Measurements from ENCODE around the gene PSMB2.

PSMB2 gene

DNA sequence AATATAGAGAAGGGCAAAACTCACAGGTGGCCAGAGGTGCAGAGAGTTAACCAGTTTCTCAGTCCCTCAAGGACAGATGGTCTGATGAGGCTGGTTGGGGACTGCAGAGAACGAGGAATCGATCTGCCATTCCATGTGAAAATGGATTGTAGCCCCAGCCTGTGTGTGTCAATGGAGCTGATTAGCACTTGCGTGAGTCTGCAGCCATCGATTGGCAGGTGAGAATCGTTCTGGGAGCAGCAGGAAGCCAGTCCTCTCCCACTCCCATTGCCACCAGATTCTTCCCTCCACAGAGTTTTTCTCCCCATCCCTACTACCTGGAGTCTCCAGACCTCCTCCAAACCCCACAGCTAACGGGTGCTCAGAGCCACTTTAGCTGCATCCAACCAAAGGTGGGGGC is 18.3 kb upstream of the PSMB2 start:
- no peak overlapping the region for H3K4me3 ChIP-seq (ENCODE audit: low read depth, low read length)

DNA sequence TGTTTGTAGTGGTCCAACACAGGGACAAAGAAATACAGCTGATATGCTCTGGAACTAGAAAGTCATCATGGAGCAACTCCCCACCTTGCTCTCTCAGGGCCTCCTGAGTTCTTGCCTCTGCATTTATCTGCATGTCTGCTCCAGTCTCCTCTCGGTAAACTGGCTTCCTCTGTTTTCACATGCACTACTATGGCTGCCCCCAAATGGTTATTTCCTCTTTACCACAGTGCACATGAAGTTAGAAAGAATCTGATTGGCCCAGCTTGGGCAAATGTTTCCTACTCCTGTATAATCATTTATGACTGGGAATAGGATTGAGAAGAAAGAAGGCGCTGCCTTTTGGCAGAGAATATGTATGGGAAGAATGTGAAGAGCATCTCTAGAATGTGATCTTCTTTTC is 16.5 kb upstream of the PSMB2 start:
- H3K4me3 ChIP-seq (ENCODE audit: low read depth, low read length) = no peak overlapping the region
- TF ChIP-seq, protein P1, sequence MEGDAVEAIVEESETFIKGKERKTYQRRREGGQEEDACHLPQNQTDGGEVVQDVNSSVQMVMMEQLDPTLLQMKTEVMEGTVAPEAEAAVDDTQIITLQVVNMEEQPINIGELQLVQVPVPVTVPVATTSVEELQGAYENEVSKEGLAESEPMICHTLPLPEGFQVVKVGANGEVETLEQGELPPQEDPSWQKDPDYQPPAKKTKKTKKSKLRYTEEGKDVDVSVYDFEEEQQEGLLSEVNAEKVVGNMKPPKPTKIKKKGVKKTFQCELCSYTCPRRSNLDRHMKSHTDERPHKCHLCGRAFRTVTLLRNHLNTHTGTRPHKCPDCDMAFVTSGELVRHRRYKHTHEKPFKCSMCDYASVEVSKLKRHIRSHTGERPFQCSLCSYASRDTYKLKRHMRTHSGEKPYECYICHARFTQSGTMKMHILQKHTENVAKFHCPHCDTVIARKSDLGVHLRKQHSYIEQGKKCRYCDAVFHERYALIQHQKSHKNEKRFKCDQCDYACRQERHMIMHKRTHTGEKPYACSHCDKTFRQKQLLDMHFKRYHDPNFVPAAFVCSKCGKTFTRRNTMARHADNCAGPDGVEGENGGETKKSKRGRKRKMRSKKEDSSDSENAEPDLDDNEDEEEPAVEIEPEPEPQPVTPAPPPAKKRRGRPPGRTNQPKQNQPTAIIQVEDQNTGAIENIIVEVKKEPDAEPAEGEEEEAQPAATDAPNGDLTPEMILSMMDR (IDR thresholded peaks at IDR 0.05; ENCODE audit: low read depth, low read length) = no peak

More for the DNA sequence above, 18.3 kb upstream of the PSMB2 start:
- TF ChIP-seq, protein P1 (IDR thresholded peaks at IDR 0.05; ENCODE audit: low read depth, low read length) = no peak

DNA sequence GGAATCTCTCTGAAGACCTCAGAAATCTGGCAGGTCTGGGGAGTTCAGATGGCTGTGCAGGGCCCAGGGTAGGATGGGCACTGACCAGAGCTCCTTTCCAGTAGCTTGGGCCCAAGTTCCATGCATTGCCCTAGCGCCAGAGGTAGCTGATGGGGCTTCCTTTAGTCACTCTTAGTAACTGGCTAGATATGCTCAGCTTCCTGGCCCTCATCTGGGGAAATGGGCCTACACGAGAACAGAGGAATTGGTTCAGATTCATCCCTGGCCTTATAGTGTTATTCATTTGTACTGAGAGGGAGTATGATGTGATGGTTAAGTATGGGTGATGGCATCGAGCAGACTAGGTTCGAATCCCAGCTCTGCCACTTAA is 15.5 kb upstream of the PSMB2 start:
- TF ChIP-seq, protein P1 (IDR thresholded peaks at IDR 0.05; ENCODE audit: low read depth, low read length) = no peak
- no peak overlapping the region for H3K4me3 ChIP-seq (ENCODE audit: low read depth, low read length)

DNA sequence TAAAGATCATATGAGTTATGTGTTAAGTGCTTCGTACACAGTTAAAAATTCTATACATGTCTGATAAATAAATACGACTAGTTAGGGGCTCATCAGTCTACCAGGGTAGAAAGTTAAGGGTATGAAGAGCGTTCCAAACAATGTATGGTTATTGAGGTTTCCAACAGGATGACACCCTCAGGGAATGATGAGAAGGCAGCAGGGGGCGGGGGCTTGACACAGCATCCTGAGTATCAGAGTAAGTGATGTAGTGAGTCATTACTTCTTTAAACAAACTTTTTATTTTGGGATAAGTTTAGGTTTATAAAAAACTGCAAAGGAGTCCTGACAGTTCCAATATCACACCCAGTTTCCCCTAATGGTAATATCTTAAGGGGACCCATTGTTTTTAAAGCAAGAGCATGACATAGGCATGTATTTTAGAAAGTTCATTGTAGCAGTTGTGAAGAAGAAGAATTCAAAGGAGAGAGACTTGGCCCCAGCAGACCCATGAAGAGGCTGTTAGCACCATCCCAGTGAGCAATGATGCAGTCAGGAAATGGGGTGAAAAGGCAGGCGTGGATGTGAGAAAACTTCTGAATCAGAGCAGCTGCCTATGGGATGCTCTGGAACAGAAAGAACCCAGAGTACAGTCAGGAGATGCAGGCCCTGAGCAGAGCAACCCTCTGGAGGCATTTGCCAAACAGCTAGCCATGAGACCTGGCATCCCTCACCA is 15.0 kb upstream of the PSMB2 start:
- H3K4me3 ChIP-seq (ENCODE audit: low read depth, low read length) = no peak overlapping the region
- TF ChIP-seq, protein P1 (IDR thresholded peaks at IDR 0.05; ENCODE audit: low read depth, low read length) = no peak

DNA sequence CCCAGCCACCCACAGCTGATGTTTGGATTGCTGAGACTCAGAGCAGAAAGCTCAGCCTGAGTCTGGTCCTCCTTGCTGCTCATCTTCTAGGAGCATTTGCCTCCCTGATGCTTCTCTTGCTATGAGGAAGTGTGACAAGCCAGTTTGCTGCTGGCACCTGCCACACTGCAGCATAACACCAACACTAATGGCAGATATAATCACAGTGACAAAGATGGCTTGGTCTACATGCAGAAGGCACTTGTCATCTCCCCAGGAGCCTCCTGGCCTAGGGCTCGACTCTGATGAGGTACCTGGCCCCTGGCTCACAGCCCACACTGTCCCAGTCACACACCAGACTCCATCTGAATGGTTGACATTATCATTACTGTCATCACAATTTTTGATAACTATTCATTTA is 13.9 kb upstream of the PSMB2 start:
- H3K4me3 ChIP-seq (ENCODE audit: low read depth, low read length) = no peak overlapping the region
- TF ChIP-seq, protein P1 (IDR thresholded peaks at IDR 0.05; ENCODE audit: low read depth, low read length) = no peak

DNA sequence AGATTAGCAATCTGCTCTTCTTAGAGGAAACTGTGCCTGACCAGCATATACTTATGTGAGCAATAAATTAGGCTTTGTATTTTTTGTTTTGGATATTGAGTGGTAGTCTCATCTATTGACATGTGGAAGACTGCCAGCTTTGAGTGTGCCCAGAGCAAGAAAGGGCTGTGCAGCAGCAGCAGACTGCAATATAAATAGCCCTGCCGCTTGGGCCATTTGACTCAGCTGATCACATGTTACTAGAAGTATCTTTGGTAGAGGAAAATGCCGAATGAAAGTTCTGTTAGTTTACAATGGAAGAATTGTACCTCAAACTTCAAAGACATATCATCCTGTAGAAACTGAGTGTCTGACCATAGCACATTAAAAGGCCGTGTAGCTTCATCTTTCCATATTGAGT is 9.1 kb upstream of the PSMB2 start:
- H3K4me3 ChIP-seq (ENCODE audit: low read depth, low read length) = no peak overlapping the region
- TF ChIP-seq, protein P1 (IDR thresholded peaks at IDR 0.05; ENCODE audit: low read depth, low read length) = no peak

DNA sequence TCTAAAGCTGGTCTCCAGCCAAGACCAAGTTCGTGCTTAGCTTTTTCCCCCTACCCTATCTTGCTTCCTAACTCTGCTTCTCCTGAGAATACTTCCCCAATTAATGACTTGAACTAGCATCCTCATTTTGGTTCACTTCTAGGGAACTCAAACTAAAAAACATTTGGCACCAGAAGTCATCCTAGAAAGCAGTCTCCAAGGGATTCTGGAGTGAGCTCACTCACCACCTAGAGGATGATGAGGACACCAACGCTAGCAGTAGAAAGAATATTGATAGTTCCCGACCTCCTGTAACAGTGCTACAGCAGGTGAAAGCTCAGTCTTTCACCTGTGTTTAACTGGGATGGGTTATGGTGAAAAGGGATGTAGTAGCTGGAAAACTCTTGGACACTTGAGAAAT is 4.7 kb upstream of the PSMB2 start:
- no peak overlapping the region for H3K4me3 ChIP-seq (ENCODE audit: low read depth, low read length)
- TF ChIP-seq, protein P1 (IDR thresholded peaks at IDR 0.05; ENCODE audit: low read depth, low read length) = 0 out of 2 replicates have a peak, but pooled peaks have one; percentile 11

Measured in WI38 (cell line).